Stimulated activated CD4-positive, alpha-beta T cell treated with anti-CD3 and anti-CD28 coated beads, TNF-alpha, amount 100 ng/mL, for 4 hours (primary cell): ENCODE results near the gene MEAK7.

Experiments used
- DNase-seq, 3 experiments: peaks; one replicate each; pipeline ENCODE4 v3.0.0-alpha.2; 2020; ENCODE audit warnings: low read depth in 3 of 3

Gene MEAK7

DNA sequence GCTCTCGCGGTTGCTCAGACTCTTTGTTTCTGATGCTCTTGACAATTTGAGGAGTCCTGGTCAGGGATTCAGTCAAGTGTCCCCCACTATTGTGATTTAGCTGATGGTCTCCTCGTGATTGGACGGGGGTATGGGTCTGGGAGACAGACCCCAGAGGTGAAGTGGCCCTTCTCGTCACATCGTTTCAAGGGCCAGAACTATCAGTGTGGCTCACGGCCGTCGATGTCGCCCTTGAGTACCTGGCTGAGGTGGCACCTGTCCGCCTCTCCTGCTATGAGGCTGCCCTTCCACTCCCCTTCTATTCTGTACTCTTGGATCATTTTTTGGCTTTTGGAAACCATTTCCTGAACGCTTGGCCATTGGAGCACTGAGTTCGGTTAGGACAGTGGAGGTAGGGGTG lies 7.4 kb upstream of the MEAK7 start:
- DNase-seq, result no peak

DNA sequence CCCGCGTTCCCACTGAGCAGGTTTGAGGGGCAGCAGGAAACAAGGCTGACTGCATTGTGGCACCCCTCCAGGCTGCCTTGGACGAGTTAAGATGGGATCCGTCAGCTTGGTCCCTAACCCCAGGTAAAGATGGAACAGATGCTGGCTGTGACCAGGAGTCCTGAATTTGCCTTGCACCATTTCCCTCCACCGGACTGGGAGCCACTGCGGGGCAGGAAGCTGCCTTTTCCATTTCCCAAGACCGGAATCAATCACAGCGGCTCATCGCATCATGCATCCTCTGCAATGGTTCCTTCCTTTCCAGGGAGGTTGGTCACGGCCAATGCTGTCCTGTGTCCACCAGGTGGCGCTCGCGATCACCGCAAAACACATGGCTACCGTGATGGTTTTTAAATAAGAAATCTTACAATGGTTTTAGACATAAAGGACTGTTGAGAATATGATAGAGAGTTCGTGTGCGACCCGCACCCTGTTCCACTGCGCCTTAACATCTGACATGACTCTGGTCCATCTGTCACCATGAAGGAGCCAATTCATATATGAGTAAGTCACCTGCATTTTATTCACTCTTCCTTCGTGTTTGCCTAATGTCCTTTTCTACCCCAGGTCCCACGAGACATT lies 6.8 kb upstream of the MEAK7 start:
- peak; percentile 64 to 78 (median 67) for DNase-seq

GRCh38 chr16:84509032-84509950 lies 4.8 kb upstream of the MEAK7 start:
- DNase-seq, result no peak

GRCh38 chr16:84508502-84508901 lies 4.0 kb upstream of the MEAK7 start:
- no peak for DNase-seq

DNA sequence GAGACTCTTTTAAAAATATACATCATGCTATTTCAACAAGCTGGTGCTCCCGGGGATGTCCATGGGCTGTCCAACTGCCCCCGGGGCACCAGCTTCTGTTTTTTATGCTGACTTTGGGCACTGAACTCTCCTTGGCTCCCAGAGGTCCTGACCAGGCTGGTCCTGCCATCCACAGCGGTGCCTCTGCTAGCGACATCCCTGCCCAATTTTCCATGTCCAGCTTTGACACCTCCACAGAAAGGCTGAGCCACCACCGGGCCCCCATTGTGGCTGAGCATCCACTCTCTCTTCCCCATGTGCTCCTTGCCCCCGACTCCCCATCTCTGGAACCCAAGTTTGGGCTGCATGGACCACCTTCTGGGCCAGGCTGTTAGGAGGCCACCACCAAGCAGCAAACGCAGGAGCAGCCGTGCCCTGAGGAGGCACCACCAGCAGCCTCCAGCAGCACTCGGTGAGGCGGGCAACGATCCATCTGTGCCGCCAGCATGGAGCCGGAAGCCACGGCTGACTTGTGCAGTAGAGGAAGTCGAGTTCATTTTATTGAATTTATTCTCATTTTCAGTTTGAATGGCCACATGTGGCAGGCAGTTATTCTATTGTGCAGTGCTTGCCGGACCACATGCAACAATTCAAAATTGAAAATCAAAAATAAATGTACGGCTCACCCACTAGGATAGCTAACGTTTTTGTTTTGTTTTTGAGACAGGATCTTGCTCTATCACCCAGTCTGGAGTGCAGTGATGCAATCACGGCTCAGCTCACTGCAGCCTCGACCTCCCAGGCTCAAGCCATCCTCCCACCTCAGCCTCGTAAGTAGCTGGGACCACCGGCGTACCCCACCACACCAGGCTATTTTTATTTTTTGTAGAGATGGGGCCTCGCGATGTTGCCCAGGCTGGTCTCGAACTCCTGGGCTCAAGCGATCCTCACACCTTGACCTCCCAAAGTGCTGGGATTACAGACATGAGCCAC lies 2.8 kb upstream of the MEAK7 start:
- no peak for DNase-seq

GRCh38 chr16:84505249-84506187 lies 1.1 kb upstream of the MEAK7 start:
- DNase-seq, result no peak

DNA sequence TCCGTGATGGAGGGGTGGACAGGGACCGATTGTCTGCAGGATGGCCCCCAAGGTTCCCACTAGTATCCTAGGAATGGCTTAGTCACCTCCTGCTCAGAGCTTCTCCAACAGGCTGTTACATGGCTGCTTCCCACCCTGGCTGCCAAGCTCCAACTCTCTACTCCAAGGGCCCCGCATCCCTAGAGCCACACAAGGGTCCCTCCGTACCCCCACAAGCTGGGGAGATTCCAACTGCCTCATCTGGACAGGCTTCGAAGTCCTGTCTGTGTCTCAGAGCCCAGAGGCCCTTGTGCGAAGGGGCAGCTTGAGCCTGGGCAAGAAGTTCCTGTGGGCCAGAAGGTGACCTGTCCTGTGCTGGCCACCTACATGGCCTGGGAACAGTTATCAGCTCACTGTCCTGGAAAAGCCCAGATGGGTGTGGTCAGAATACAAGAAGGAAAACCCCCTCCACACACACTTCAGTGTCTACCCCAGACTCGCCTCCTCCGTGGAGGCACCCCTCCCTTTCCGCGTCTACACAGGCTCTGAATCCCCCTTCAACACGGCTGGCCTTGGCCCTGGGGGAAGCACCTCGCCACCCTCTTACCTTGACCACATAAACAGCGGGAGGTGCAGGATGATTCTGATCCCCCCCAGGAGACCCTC lies 586 bp downstream of the MEAK7 start:
- no peak for DNase-seq

- no peak for DNase-seq
These were observed 1.9 kb downstream of the MEAK7 start for GRCh38 chr16:84502581-84502980.

GRCh38 chr16:84502075-84502474 lies 2.4 kb downstream of the MEAK7 start:
- no peak for DNase-seq

DNA sequence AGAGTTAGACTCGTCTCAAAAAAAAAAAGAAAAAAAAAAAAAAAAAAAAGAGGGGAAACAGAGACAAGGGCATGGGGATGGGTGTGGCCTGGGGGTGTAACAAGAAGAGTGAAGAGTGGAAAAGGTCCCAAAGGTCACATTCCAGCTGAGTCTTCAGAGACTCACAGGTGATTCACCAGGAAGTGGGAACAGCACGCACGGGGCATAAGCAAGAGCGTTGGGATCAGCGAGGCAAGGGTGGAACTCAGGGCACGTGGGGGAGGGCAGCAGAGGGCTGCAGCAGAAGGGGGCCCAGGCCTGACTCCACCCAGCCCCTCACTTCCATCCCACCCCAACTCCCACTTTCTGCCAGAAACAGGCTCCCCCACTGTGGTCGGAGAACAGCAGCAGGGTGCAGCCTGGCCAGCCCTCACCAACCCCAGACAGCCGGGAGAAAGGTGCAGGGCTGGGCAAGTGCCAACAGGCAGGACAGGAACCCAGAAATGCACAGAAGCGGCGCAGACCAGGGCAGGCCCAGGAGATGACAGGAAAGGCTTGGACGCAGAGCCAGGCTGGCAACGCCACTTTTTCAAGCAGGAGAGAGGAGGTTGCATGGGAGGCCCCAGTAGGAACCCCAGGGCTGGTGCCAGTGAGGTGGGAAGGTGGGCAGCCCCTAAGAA lies 3.3 kb downstream of the MEAK7 start:
- DNase-seq, result no peak

GRCh38 chr16:84500531-84500930 lies 3.9 kb downstream of the MEAK7 start:
- DNase-seq, result no peak

DNA sequence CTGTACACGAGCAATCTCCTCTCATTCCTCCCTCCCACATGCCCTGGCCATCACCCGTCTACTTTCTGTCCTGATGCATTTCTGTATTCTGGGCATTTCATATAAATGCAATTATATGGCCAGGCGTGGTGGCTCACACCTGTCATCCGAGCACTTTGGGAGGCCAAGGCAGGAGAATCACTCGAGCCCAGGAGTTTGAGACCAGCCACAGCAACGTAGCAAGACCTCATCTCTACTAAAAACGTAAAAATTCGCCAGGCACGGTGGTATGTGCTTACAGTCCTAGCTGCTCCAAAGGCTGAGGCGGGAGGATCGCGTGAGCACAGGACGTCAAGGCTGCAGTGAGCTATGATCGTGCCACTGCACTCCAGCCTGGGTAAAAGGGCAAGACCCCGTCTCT lies 4.8 kb downstream of the MEAK7 start:
- DNase-seq, result no peak

DNA sequence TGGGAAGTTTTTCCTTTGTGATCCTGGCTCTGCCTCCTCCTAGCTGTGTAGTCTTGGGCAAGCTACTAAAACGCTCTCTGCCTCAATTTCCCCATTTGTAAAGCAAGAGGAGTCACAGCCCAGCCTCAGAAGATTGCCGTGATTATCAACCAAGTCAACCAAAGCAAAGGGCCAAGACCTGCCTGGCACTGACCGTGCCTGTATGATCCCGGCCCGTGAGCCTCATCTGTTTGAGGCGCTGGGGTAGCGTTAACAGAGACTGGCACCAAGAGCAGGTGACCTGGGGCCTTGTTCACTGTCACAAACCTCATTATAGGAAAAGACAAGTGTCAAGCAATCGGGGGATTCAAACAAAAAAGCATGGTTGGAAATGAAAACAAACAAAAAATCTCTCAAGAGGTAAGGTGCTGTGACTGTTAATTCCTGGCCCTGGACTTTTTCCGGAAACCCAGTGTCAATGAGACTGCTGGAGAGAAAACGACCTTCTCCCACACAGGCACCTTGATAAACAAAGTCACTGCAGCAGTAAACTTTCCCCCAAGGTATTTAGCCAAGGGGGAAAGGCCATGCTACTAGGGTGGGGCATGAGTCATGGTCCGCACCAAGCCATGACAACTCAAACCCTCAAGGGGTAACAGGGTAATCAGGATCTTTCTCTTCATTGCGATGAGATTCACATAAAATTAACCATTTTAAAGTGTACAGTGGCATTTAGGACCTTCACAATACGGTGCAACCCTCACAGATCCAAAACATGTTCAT lies 5.4 kb downstream of the MEAK7 start:
- no peak for DNase-seq

DNA sequence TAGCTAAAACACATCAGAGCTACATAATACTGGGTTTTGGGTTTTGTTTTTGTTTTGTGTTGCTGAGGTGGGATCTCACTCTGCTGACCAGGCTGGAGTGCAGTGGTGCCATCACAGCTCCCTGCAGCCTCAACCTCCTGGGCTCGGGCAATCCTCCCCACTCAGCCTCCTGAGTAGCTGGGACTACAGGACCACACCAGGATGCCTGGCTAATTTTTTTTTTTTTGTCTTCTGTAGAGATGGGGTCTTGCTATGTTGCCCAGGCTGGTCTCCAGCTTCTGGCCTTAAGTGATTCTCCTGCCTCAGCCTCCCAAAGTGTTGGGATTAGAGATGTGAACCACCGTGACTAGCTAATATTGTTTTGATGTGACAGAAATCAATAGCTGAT lies 6.2 kb downstream of the MEAK7 start:
- no peak for DNase-seq

DNA sequence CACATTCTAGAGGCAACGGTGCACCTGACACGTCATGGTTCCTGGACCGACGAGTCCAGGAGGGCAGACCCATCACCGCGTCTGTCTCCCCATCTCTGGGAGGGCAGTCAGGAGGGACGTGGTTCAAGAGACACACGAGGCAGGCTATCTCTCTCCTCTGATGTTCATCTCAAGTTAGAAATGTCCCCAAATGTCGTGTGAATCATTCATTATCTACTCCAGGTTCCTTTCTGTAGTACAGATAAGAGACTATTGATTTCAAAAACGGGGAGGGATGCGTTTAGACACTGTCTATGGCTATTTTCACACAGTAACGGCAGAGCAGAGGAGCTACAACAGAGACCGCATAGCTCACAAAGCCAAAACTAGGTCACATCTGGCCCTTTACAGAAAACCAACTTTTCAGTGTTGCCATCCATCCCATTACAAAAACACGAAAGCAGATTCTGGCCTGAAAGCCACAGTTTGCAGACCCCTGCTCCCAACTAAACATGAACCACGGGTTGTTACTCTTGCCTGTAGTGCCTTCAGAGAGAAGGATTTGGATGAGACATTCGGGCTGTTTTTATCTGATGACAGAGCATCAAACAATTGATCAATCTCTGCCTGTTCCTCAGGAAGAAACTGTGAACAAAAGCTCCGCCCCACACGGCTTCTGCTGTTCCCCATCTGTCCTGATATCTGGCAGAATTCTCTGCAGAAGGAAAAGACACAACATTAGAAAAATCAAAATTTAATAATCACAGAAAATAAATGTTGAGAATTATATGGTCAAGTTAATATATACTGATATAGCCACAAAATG lies 6.8 kb downstream of the MEAK7 start:
- no peak for DNase-seq

- DNase-seq, result no peak
These were observed 7.5 kb downstream of the MEAK7 start for GRCh38 chr16:84496991-84497390.

DNA sequence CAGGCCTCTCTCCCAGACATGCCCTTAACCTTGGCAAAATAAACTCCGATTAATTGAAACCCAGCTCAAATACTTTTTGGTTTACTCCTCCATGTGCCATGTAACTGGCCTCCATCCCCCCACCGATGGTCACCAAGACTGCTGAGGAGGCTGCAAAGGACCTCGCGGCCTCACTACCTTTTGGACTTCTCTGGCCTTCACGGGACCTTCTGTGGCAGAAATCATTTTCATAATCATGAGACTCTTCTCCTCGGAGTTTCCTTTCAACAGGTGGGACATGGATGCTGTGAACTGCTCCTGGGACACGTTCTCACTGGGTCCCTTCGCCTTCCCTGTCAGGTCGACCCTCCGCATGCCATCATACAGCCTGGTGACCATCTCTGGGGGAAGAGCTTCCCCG lies 9.0 kb downstream of the MEAK7 start:
- DNase-seq, result no peak

DNA sequence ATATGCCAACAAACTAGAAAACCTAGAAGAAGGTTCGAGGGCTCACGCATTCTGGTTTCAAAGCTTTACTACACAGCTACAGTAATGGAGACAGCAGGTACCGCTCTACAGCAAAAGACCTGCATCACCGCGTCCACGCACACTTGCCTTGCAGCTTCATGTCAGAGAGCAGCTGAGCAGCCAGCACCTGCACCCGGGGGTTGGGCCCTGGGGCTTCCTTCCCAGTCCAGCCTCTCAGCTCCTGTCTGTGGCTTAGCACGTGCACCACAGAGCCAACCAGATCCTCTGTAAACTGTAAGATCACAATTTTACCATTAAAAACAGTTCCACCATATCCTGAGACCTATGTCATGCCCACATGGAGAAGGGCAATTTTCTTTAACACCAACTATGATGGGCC lies 15.3 kb downstream of the MEAK7 start:
- DNase-seq, result no peak
